Aorta (tissue), 5 donors: ENCODE results near the gene MSRB1. TPM values are rescaled to one million over a fixed set of nuclear protein-coding genes. Genes with fewer than 3 reads are reported as not detected.

Source experiments
- ATAC-seq: fragments of 200-7000 bp; cut with Tn5 transposase; one replicate; pipeline ENCODE4 v1.9.1; 2022; ENCODE audit warnings: moderate library complexity; ENCODE audit not compliant: low FRiP score
- DNase-seq, 2 donors: peaks; one replicate each; pipeline ENCODE4 v3.0.0-alpha.2; 2020
- H3K27ac ChIP-seq, 2 donors: one replicate each; pipeline ENCODE4 v1.5.1; 2013; ENCODE audit warnings: low read length in 2 of 2, mild to moderate bottlenecking in 2 of 2, moderate library complexity in 2 of 2, control low read depth in 1 of 2, inconsistent platforms in 1 of 2, low read depth in 1 of 2
- H3K27me3 ChIP-seq, 2 donors: one replicate each; pipeline ENCODE4 v1.6.1; 2013; ENCODE audit warnings: control low read depth in 1 of 2, low read length in 1 of 2, mild to moderate bottlenecking in 1 of 2, moderate library complexity in 1 of 2; ENCODE audit not compliant: insufficient read depth in 2 of 2, control insufficient read depth in 1 of 2
- H3K36me3 ChIP-seq, 2 donors: one replicate each; pipeline ENCODE4 v1.6.1; 2013; ENCODE audit warnings: control low read depth in 1 of 2, low read length in 1 of 2, mild to moderate bottlenecking in 1 of 2; ENCODE audit not compliant: insufficient read depth in 2 of 2, control insufficient read depth in 1 of 2
- H3K4me1 ChIP-seq, 2 donors: one replicate each; pipeline ENCODE4 v1.6.1; 2013; ENCODE audit warnings: low read length in 2 of 2, control low read depth in 1 of 2, mild to moderate bottlenecking in 1 of 2, moderate library complexity in 1 of 2; ENCODE audit not compliant: insufficient read depth in 2 of 2, control insufficient read depth in 1 of 2
- H3K4me3 ChIP-seq, 2 donors: one replicate each; pipeline ENCODE4 v1.5.1; 2013; ENCODE audit warnings: low read length in 2 of 2, control low read depth in 1 of 2, mild to moderate bottlenecking in 1 of 2
- H3K9me3 ChIP-seq: one replicate; pipeline ENCODE4 v1.6.1; 2013; ENCODE audit warnings: mild to moderate bottlenecking, low read length; ENCODE audit not compliant: control insufficient read depth
- WGBS, 2 donors: extraction: QIAGEN DNeasy Blood & Tissue Kit; methylation state at CpG; one replicate each; pipeline ENCODE4 v1.1.7; 2013; 5-methylcytosine and 5-hydroxymethylcytosine counted together
- intact Hi-C, 2 donors: fragments of 100-400 bp; cut with DNase I; formaldehyde crosslinking; loops; one replicate each; pipeline versions ENCODE4 v1.14.2 to v1.15.0; 2022
- polyA plus RNA-seq, 2 donors: library from polyadenylated mRNA; stranded (reverse); fragments of 200-250 nt; gene quantifications; one replicate each; pipeline ENCODE4 v1.2.3, GENCODE V29; 2013
- total RNA-seq, 2 donors: library from RNA; stranded (reverse); fragmentation: NEBNext Ultra II Directional; extraction: Animal tissue kit (Norgen Biotek cat#: 25700); gene quantifications; one replicate each; pipeline ENCODE4 v1.2.1, GENCODE V29; 2021
- donor health status: healthy with polysubstance abuse.
- donor health status: Bipolar disorder and iron deficiency.
- donor health status: DM: no; HTN: no; CAD: no.
- donor health status: DM: no; HTN: no; CAD: no.
- donor health status: DM: yes; HTN: yes; CAD: no.

MSRB1 gene
- total and polyA plus RNA-seq, 4 donors, result 19.5 to 56.6 (median 43.6) TPM

GRCh38 chr16:1938316-1938715, 4.7 kb downstream of the MSRB1 start:
- Histone ChIP-seq H3K36me3 (peaks cover 0 to 4% of the 10 kb centered on the region in 2 donors), H3K27me3 (no peaks in the 10 kb centered on the region), H3K4me3 (no peak overlapping the region), H3K27ac (no peak overlapping the region), H3K9me3 (no peaks in the 10 kb centered on the region), H3K4me1 (no peaks in the 10 kb centered on the region)
- peak in 1 of 2 donors; percentile 66 for DNase-seq
- intact Hi-C loops, result no loop called here
- ATAC-seq, result no peak
- 93 to 96% methylated on average over 10 of the region's 10 CpGs for WGBS, 2 donors

- ATAC-seq (no peak), DNase-seq (peak in 1 of 2 donors; percentile 56)
- no peak overlapping the region for H3K27ac ChIP-seq
- H3K36me3 ChIP-seq, result peaks cover 0 to 4% of the 10 kb centered on the region in 2 donors
- H3K9me3 ChIP-seq, result no peaks in the 10 kb centered on the region
- intact Hi-C loops, result no loop called here
- H3K27me3 ChIP-seq, result no peaks in the 10 kb centered on the region
- H3K4me1 ChIP-seq, result no peaks in the 10 kb centered on the region
- H3K4me3 ChIP-seq, result no peak overlapping the region
- WGBS, 2 donors, result 92 to 93% methylated on average over 11 of the region's 11 CpGs
Measured at GRCh38 chr16:1936945-1937479, 6.0 kb downstream of the MSRB1 start.

- Histone ChIP-seq H3K27ac (no peak overlapping the region), H3K9me3 (no peaks in the 10 kb centered on the region), H3K4me1 (no peaks in the 10 kb centered on the region), H3K36me3 (no peaks in the 10 kb centered on the region), H3K4me3 (no peak overlapping the region), H3K27me3 (no peaks in the 10 kb centered on the region)
- ATAC-seq (no peak), DNase-seq (peak in 1 of 2 donors; percentile 67)
- 62 to 64% methylated on average over 23 of the region's 23 CpGs for WGBS, 2 donors
- intact Hi-C loops, result no loop called here
Measured at GRCh38 chr16:1933097-1933661, 9.8 kb downstream of the MSRB1 start.

DNA sequence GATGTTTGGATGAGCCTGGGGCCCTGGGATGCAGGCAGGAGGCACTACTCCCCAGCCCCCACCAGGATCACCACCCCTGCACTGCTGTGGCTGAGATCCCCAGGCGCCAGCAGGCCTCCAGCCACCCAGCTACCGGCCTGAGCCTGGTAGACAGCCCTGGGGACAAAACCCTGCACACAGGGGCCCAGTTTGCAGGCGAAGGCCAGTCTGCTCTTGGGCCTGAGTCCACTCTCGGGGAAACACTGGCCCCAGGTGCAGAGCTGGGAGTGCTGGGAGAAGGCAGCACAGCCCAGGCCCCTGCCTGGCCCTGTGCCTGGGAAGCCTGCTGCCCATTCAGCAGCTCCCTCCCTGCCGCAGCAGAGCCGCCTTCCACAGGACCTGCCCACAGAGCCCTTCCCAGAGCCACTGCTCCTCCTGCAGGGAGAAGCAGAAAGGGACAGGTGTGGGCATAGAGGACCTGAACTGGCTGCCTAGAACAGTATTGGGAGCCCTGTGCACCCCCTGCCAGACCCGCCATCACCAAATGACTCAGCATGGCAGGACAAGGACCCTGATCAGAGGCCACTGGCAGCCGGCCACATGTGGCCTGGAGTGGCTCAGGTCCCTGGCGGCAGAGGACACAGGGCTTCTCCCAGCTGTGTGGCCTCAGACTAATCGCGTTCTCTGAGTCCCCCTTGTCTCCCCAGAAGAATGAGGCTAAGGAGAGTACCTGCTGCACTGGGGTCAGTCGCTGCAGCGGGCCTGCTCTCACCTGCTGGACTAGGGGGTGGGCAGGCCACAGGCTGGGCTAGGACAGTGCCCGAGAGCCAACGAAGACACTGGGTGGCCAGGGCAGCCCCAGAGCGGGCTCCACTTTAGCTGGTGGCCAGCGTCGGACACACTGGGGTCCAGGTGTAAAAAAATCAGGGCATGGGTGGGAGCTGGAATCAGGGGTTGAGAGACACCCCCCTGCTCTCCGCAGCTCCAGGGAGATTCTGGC, 10.7 kb downstream of the MSRB1 start:
- ATAC-seq, result no peak
- no peaks in the 10 kb centered on the region for H3K27me3 ChIP-seq
- H3K9me3 ChIP-seq, result no peaks in the 10 kb centered on the region
- no peak overlapping the region for H3K4me3 ChIP-seq
- WGBS, 2 donors, result 68 to 70% methylated on average over 19 of the region's 19 CpGs
- intact Hi-C loops, result no loop called here
- H3K4me1 ChIP-seq, result no peaks in the 10 kb centered on the region
- H3K36me3 ChIP-seq, result no peaks in the 10 kb centered on the region
- H3K27ac ChIP-seq, result no peak overlapping the region
- DNase-seq, result peak in 1 of 2 donors; percentile 67

DNA sequence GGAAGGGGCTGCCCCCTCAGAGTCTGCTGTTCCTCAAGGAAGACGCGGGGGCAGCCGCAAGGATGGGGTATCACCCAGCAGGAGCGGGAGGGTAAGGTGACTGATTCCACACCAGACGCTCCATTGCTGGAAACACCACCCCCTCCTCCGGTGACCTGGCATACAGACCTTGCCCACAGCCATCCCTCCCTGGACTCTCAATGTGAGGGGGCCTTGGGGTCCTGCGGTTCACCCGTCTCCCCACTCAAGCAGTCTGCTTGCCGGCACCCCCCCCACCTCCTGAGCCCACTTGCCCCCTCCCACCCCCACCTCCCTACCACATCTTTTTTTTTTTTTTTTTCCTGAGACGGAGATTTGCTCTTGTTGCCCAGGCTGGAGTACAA, 12.7 kb downstream of the MSRB1 start:
- intact Hi-C loops, result no loop called here
- no peaks in the 10 kb centered on the region for H3K4me1 ChIP-seq
- ATAC-seq, result no peak
- no peak overlapping the region for H3K4me3 ChIP-seq
- H3K27ac ChIP-seq, result no peak overlapping the region
- no peak for DNase-seq
- H3K9me3 ChIP-seq, result no peaks in the 10 kb centered on the region
- peaks cover 0 to 2% of the 10 kb centered on the region in 2 donors for H3K27me3 ChIP-seq
- 65 to 74% methylated on average over 10 of the region's 10 CpGs for WGBS, 2 donors
- H3K36me3 ChIP-seq, result no peaks in the 10 kb centered on the region

DNA sequence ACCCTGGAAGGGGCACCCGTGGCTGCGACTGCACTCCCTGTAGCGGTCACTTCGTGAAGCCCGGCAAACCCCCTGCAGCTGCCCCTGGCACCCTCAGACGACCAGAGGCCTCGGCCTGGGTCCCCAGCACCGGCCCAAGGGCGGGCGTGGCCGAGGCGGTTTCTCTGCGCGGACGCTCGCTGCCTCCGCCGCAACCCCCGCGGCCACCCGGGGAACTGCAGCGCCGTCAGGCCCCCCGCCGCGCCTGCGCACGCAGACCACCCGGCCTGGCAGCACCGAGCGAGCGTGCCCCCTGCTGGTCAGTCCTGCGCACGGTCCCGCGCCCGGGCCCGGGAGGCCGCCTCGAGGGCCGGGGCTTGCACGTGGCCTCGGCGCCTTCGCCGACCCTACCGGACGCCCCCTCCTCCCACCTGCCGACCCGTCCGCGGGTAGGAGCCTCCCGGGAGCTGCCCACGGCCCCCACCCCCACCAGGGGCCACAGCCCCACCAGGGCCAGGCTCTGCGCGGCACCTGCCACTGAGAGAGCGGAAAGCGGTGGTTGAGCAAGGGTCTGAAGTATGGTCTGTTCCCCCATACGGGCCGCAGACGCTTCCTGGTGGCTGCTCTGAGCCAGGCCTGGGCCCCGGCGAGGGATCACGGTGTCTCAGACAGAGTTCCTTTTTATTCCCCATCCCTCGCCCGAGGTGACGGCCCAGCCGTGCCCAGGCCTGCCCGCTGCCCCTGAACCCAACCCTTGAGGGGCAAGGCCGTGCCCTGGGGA, 13.2 kb downstream of the MSRB1 start:
- intact Hi-C loops, result loop anchor here (2.0 to 5.0 kb wide), 2 partner anchors 65 to 67 kb away; no protein-coding TSS in a partner anchor
- 12% methylated on average over 64 to 70 of the region's 70 CpGs for WGBS, 2 donors
- H3K9me3 ChIP-seq, result no peaks in the 10 kb centered on the region
- ATAC-seq, result peak; percentile 96
- no peaks in the 10 kb centered on the region for H3K4me1 ChIP-seq
- H3K27ac ChIP-seq, result no peak overlapping the region
- H3K4me3 ChIP-seq, result peak overlapping the region in 1 of 2 donors; percentile 54
- peaks cover 0 to 2% of the 10 kb centered on the region in 2 donors for H3K27me3 ChIP-seq
- no peaks in the 10 kb centered on the region for H3K36me3 ChIP-seq
- DNase-seq, result peak; percentile 91 to 97

GRCh38 chr16:1929105-1929504, 13.9 kb downstream of the MSRB1 start:
- Histone ChIP-seq H3K27ac (no peak overlapping the region), H3K4me3 (peak overlapping the region in 1 of 2 donors; percentile 54), H3K27me3 (peaks cover 0 to 2% of the 10 kb centered on the region in 2 donors), H3K36me3 (no peaks in the 10 kb centered on the region), H3K9me3 (no peaks in the 10 kb centered on the region), H3K4me1 (no peaks in the 10 kb centered on the region)
- intact Hi-C loops, result loop anchor here (2.0 to 5.0 kb wide), 2 partner anchors 64 to 67 kb away; no protein-coding TSS in a partner anchor
- WGBS, 2 donors, result 13 to 15% methylated on average over 5 to 11 of the region's 11 CpGs
- ATAC-seq (peak; percentile 39), DNase-seq (no peak)

GRCh38 chr16:1926271-1926670, 16.7 kb downstream of the MSRB1 start:
- Histone ChIP-seq H3K27ac (no peak overlapping the region), H3K4me1 (no peaks in the 10 kb centered on the region), H3K36me3 (no peaks in the 10 kb centered on the region), H3K4me3 (no peak overlapping the region), H3K9me3 (no peaks in the 10 kb centered on the region), H3K27me3 (peaks cover 0 to 3% of the 10 kb centered on the region in 2 donors)
- ATAC-seq (no peak), DNase-seq (no peak)
- intact Hi-C loops, result loop anchor here in 1 of 2 donors (5.0 kb wide), 1 partner anchor 64 kb away; no protein-coding TSS in a partner anchor
- 53 to 59% methylated on average over 11 of the region's 11 CpGs for WGBS, 2 donors
